GM12801 (cell line): ENCODE data around the gene TRAP1.

Source experiments
- TF ChIP-seq, protein P1 (sequence below): IDR thresholded peaks from one replicate; pipeline ENCODE4 v1.5.1; 2011; ENCODE audit warnings: control low read depth; ENCODE audit not compliant: insufficient read length; ENCODE audit errors: extremely low read depth

Gene TRAP1

DNA sequence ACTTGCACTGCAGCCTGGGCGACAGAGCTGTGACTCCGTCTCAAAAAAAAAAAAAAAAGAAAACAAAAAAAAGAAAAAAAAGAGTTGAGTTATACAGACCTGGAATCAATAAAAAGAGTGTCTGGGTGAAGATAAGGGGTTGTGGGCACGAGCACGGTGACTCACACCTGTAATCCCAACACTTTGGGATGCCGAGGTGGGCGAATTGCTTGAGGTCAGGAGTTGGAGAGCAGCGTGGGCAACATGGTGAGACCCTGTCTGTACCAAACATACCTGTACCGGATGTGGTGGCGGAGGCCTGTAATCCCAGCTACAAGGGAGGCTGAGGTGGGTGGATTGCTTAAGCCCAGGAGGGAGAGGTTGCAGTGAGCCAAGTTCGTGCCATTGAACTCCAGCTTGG is 1.3 kb upstream of the TRAP1 start:
- TF ChIP-seq, protein P1, sequence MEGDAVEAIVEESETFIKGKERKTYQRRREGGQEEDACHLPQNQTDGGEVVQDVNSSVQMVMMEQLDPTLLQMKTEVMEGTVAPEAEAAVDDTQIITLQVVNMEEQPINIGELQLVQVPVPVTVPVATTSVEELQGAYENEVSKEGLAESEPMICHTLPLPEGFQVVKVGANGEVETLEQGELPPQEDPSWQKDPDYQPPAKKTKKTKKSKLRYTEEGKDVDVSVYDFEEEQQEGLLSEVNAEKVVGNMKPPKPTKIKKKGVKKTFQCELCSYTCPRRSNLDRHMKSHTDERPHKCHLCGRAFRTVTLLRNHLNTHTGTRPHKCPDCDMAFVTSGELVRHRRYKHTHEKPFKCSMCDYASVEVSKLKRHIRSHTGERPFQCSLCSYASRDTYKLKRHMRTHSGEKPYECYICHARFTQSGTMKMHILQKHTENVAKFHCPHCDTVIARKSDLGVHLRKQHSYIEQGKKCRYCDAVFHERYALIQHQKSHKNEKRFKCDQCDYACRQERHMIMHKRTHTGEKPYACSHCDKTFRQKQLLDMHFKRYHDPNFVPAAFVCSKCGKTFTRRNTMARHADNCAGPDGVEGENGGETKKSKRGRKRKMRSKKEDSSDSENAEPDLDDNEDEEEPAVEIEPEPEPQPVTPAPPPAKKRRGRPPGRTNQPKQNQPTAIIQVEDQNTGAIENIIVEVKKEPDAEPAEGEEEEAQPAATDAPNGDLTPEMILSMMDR, result no peak

GRCh38 chr16:3718019-3718391 is 681 bp upstream of the TRAP1 start:
- TF ChIP-seq, protein P1, result no peak

DNA sequence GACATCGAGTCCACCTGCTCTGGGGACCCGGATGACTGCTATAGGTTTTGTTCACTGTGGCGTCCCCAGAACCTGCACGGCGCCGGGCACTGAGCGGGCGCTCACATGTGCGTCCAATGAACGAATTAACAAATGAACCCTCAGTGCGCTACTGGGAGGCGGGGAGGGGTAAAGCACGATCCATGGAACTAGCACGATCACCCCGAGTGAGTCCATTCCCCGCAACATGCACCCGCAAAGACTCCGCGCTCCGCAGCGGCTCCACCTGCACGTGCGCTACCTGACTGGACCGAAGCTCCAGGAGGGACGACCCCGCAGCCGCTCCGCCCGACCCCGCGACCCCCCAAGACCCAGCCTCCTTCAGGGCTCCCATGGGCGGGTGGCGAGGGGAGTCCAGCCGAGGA is 491 bp downstream of the TRAP1 start:
- TF ChIP-seq, protein P1, result no peak

DNA sequence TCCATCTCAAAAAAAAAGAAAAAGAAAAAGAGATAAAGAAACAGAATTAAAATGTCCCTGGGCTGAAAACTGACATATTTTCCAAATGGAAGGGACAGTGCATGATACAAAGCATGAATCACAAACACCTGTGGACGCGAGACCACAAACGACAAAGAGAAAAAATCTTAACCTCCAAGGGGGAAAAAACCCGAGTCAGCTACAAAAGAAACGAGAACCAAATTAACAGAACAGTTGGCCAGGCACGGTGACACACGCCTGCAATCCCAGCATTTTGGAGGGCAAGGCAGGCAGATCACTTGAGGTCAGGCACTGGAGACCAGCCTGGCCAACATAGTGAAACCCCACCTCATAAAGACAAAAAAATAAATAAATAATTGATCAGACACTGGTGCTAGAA is 1.9 kb downstream of the TRAP1 start:
- TF ChIP-seq, protein P1, result no peak

GRCh38 chr16:3713587-3714242 is 3.6 kb downstream of the TRAP1 start:
- TF ChIP-seq, protein P1, result no peak

GRCh38 chr16:3712861-3713372 is 4.4 kb downstream of the TRAP1 start:
- TF ChIP-seq, protein P1, result no peak

- TF ChIP-seq, protein P1, result no peak
Measured at GRCh38 chr16:3706253-3707012, 10.9 kb downstream of the TRAP1 start.
